CD14-positive monocyte (primary cell): Measurements from ENCODE around the gene NUP50. TPM values are rescaled to one million over a fixed set of nuclear protein-coding genes. Genes with fewer than 3 reads are reported as not detected.

Source experiments
- DNase-seq, 3 donors: peaks; one replicate each; pipeline ENCODE4 v3.0.0-alpha.2; 2011 to 2022
- H2AFZ ChIP-seq: 2 replicates; pipeline ENCODE4 v1.6.0; 2012; ENCODE audit warnings: mild to moderate bottlenecking, low read depth, low read length, inconsistent platforms; ENCODE audit not compliant: insufficient read depth, poor library complexity, severe bottlenecking
- H3K27ac ChIP-seq, 2 donors: 1 replicate in 1 of 2; 2 replicates in 1 of 2; pipeline ENCODE4 v1.5.1; 2012 to 2013; ENCODE audit warnings: low read length in 2 of 2, control low read depth in 1 of 2, inconsistent platforms in 1 of 2, low read depth in 1 of 2, mild to moderate bottlenecking in 1 of 2
- H3K27me3 ChIP-seq, 2 donors: one replicate each; pipeline versions ENCODE4 v1.6.0 to v1.6.1; 2011 to 2013; ENCODE audit warnings: low read length in 2 of 2; ENCODE audit not compliant: control insufficient read depth in 2 of 2, insufficient read depth in 2 of 2
- H3K36me3 ChIP-seq, 2 donors: replicated peaks in 1 of 2; 1 replicate in 1 of 2; 2 replicates in 1 of 2; pipeline versions ENCODE4 v1.5.1 to v1.6.1; 2012 to 2013; ENCODE audit warnings: low read length in 2 of 2, control low read depth in 1 of 2, inconsistent platforms in 1 of 2, mild to moderate bottlenecking in 1 of 2; ENCODE audit not compliant: insufficient read depth in 2 of 2, control insufficient read depth in 1 of 2
- H3K4me1 ChIP-seq, 2 donors: 1 replicate in 1 of 2; 2 replicates in 1 of 2; pipeline versions ENCODE4 v1.5.1 to v1.6.1; 2012 to 2013; ENCODE audit warnings: low read length in 2 of 2, control low read depth in 1 of 2, inconsistent platforms in 1 of 2, mild to moderate bottlenecking in 1 of 2, moderate library complexity in 1 of 2; ENCODE audit not compliant: insufficient read depth in 2 of 2, control insufficient read depth in 1 of 2
- H3K4me2 ChIP-seq: replicated peaks from 2 replicates; pipeline ENCODE3; 2012; ENCODE audit warnings: low read length, moderate library complexity, mild to moderate bottlenecking; ENCODE audit not compliant: poor library complexity, severe bottlenecking; ENCODE audit errors: extremely low read depth
- H3K4me3 ChIP-seq, 3 experiments: fragments of 200-600 bp in 1 of 3; sonication (generic) in 1 of 3; replicated peaks in 1 of 3; 1 replicate in 2 of 3; 2 replicates in 1 of 3; pipeline ENCODE4 v1.5.1; 2011 to 2013; ENCODE audit warnings: low read length in 3 of 3, mild to moderate bottlenecking in 3 of 3, control low read depth in 2 of 3, low read depth in 2 of 3, inconsistent platforms in 1 of 3, moderate library complexity in 1 of 3
- H3K79me2 ChIP-seq: 2 replicates; pipeline ENCODE4 v1.6.0; 2012; ENCODE audit warnings: mild to moderate bottlenecking, control low read depth, inconsistent platforms, low read length, moderate library complexity; ENCODE audit not compliant: insufficient read depth
- H3K9ac ChIP-seq: 2 replicates; pipeline ENCODE4 v1.6.0; 2017; ENCODE audit warnings: low read length, mild to moderate bottlenecking; ENCODE audit not compliant: insufficient read depth, poor library complexity, severe bottlenecking
- H3K9me3 ChIP-seq, 2 donors: replicated peaks in 1 of 2; 1 replicate in 1 of 2; 2 replicates in 1 of 2; pipeline versions ENCODE4 v1.5.1 to v1.6.1; 2012 to 2013; ENCODE audit warnings: low read length in 2 of 2, control low read depth in 1 of 2; ENCODE audit not compliant: control insufficient read depth in 1 of 2, insufficient read depth in 1 of 2
- H4K20me1 ChIP-seq: 2 replicates; pipeline ENCODE4 v1.6.0; 2012; ENCODE audit warnings: mild to moderate bottlenecking, low read length, control low read depth, moderate library complexity; ENCODE audit not compliant: insufficient read depth
- H3K27ac Mint-ChIP-seq, 7 donors: one replicate each; pipeline ENCODE4 v1.8.0; 2020; ENCODE audit warnings: mild to moderate bottlenecking in 7 of 7, mixed read lengths in 7 of 7, moderate library complexity in 6 of 7, inconsistent platforms in 2 of 7
- H3K27me3 Mint-ChIP-seq, 3 donors: one replicate each; pipeline ENCODE4 v1.8.0; 2021 to 2022; ENCODE audit warnings: low read depth in 3 of 3, mild to moderate bottlenecking in 3 of 3, mixed read lengths in 3 of 3, moderate library complexity in 3 of 3, inconsistent platforms in 1 of 3
- H3K36me3 Mint-ChIP-seq, 2 donors: one replicate each; pipeline ENCODE4 v1.8.0; 2020; ENCODE audit warnings: mixed read lengths in 2 of 2, inconsistent platforms in 1 of 2, mild to moderate bottlenecking in 1 of 2
- H3K4me1 Mint-ChIP-seq: one replicate; pipeline ENCODE4 v1.8.0; 2020; ENCODE audit warnings: mild to moderate bottlenecking, mixed read lengths
- H3K4me3 Mint-ChIP-seq, 2 donors: one replicate each; pipeline ENCODE4 v1.8.0; 2020; ENCODE audit warnings: mild to moderate bottlenecking in 2 of 2, mixed read lengths in 2 of 2, moderate library complexity in 1 of 2
- H3K9me3 Mint-ChIP-seq, 7 donors: one replicate each; pipeline ENCODE4 v1.8.0; 2020 to 2022; ENCODE audit warnings: mixed read lengths in 7 of 7, mild to moderate bottlenecking in 6 of 7, moderate library complexity in 6 of 7, inconsistent platforms in 2 of 7
- WGBS: methylation state at CpG from one replicate; pipeline ENCODE4 v1.1.5; 2013; ENCODE audit warnings: missing lambda C conversion rate; ENCODE audit not compliant: insufficient coverage; 5-methylcytosine and 5-hydroxymethylcytosine counted together
- intact Hi-C, 2 donors: fragments of 100-400 bp; cut with micrococcal nuclease; formaldehyde crosslinking; loops; one replicate each; pipeline versions ENCODE4 v1.15.0 to v1.15.1; 2023
- polyA plus RNA-seq, 3 donors: library from polyadenylated mRNA; depleted of rRNA in 1 of 3; unstranded in 2 of 3; stranded (reverse) in 1 of 3; fragments of 300-500 nt in 2 of 3; fragments of >200 nt in 1 of 3; fragmentation: Illumina TruSeq in 2 of 3; gene quantifications; 1 replicate in 2 of 3; 2 replicates in 1 of 3; pipeline ENCODE4 v1.2.3, GENCODE V29; 2012 to 2021
- TF ChIP-seq, protein P1 (sequence below): fragments of 200-600 bp; IDR thresholded peaks from one replicate; pipeline ENCODE4 v1.8.0; 2022; ENCODE audit warnings: antibody characterized with exemption, mild to moderate bottlenecking

NUP50 gene
- polyA plus RNA-seq, 3 donors = 23.4 to 28.4 (median 26.9) TPM

DNA sequence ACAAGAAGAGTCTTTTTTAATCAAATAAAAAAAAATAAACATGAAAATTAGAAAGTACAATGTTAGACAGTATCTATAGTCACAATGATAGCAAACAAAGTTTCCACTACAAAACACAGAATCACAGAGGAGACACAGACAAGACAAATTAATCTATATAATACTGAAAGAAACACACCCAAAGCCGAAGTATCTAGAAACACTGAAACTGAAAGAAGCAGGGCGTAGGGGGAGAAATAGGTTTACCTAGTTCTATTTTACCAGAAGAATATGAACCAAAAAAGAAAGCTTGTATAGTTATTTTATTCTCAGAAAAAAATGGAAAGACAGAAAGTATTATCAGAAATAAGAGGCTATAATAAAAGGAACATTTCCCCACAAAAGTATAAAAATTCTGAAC is 27.1 kb upstream of the NUP50 start:
- Mint-ChIP-seq H3K9me3 (peaks cover 9 to 14% (median 10%) of the 10 kb centered on the region in 7 donors), H3K27ac (no peak overlapping the region), H3K36me3 (peaks cover 55 to 66% of the 10 kb centered on the region in 2 donors), H3K4me3 (no peak overlapping the region), H3K4me1 (peaks cover 14% of the 10 kb centered on the region), H3K27me3 (no peaks in the 10 kb centered on the region)
- WGBS = no CpG with 5 or more reads among the region's 2 CpGs
- no peaks in the 10 kb centered on the region for H3K27me3 ChIP-seq
- H3K9ac ChIP-seq = no peak overlapping the region
- no peak overlapping the region for H3K4me3 ChIP-seq
- H4K20me1 ChIP-seq = no peaks in the 10 kb centered on the region
- H3K4me2 ChIP-seq = no peak overlapping the region
- no peak for DNase-seq
- TF ChIP-seq, protein P1, sequence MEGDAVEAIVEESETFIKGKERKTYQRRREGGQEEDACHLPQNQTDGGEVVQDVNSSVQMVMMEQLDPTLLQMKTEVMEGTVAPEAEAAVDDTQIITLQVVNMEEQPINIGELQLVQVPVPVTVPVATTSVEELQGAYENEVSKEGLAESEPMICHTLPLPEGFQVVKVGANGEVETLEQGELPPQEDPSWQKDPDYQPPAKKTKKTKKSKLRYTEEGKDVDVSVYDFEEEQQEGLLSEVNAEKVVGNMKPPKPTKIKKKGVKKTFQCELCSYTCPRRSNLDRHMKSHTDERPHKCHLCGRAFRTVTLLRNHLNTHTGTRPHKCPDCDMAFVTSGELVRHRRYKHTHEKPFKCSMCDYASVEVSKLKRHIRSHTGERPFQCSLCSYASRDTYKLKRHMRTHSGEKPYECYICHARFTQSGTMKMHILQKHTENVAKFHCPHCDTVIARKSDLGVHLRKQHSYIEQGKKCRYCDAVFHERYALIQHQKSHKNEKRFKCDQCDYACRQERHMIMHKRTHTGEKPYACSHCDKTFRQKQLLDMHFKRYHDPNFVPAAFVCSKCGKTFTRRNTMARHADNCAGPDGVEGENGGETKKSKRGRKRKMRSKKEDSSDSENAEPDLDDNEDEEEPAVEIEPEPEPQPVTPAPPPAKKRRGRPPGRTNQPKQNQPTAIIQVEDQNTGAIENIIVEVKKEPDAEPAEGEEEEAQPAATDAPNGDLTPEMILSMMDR = no peak
- peaks cover 25 to 56% of the 10 kb centered on the region in 2 donors for H3K36me3 ChIP-seq
- no peak overlapping the region for H3K27ac ChIP-seq
- H3K4me1 ChIP-seq = peaks cover 14 to 20% of the 10 kb centered on the region in 2 donors
- peaks cover 7 to 13% of the 10 kb centered on the region in 2 donors for H3K9me3 ChIP-seq
- no peak overlapping the region for H2AFZ ChIP-seq
- intact Hi-C loops = no loop called here
- H3K79me2 ChIP-seq = no peaks in the 10 kb centered on the region

DNA sequence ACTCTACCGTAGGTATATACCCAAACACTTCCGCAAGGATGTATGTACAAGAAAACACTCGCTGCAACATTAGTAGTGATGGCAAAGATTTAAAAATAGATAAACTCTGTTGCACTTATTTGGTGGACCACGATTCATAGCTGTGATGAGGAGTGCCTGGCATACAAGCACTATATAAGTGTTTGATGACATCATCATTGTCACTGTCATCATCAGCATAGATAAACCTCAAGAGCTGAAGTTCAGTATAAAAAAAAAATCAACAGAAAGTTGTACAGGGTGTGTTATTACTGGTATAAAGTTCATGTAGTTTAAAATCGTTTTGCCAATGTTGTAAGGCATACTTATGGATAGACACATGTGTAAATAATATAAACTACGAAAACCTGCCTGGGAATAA is 24.0 kb upstream of the NUP50 start:
- no CpG with 5 or more reads among the region's 6 CpGs for WGBS

More for the DNA sequence above, 24.0 kb upstream of the NUP50 start:
- H3K79me2 ChIP-seq = no peaks in the 10 kb centered on the region
- H3K36me3 ChIP-seq = peaks cover 12 to 43% of the 10 kb centered on the region in 2 donors
- H3K9me3 ChIP-seq = peaks cover under 1 to 2% of the 10 kb centered on the region in 2 donors
- H3K4me3 ChIP-seq = no peak overlapping the region
- no peak for DNase-seq
- Mint-ChIP-seq H3K27me3 (peaks cover 0 to 2% (median 0%) of the 10 kb centered on the region in 3 donors), H3K4me3 (no peak overlapping the region), H3K4me1 (no peaks in the 10 kb centered on the region), H3K36me3 (peaks cover 54 to 56% of the 10 kb centered on the region in 2 donors), H3K27ac (no peak overlapping the region), H3K9me3 (peaks cover 1 to 7% (median 5%) of the 10 kb centered on the region in 7 donors)
- intact Hi-C loops = no loop called here
- H3K9ac ChIP-seq = no peak overlapping the region
- H3K27me3 ChIP-seq = no peaks in the 10 kb centered on the region
- peaks cover 0 to 5% of the 10 kb centered on the region in 2 donors for H3K4me1 ChIP-seq
- TF ChIP-seq, protein P1 = no peak
- no peaks in the 10 kb centered on the region for H4K20me1 ChIP-seq
- no peak overlapping the region for H3K27ac ChIP-seq
- no peak overlapping the region for H2AFZ ChIP-seq
- no peak overlapping the region for H3K4me2 ChIP-seq
